HEK293T (cell line): ENCODE measurements around the gene NRG3.

ENCODE experiments used
- BHLHE40 ChIP-seq: fragments of 450-650 bp; IDR thresholded peaks from 2 replicates; pipeline ENCODE4 v1.6.1; 2016; ENCODE audit warnings: mild to moderate bottlenecking, moderate library complexity, borderline replicate concordance
- ELF4 ChIP-seq: fragments of 450-650 bp; IDR thresholded peaks from 2 replicates; pipeline ENCODE4 v1.6.1; 2017; ENCODE audit warnings: antibody characterized with exemption
- FOXA1 ChIP-seq: fragments of 450-650 bp; IDR thresholded peaks from 2 replicates; pipeline ENCODE4 v1.6.1; 2016; ENCODE audit warnings: mild to moderate bottlenecking
- FOXK2 ChIP-seq: fragments of 450-650 bp; IDR thresholded peaks from 2 replicates; pipeline ENCODE4 v1.6.1; 2016; ENCODE audit warnings: mild to moderate bottlenecking
- TARDBP ChIP-seq: fragments of 450-650 bp; IDR thresholded peaks from 2 replicates; pipeline ENCODE4 v1.6.1; 2016

- TF ChIP-seq ELF4: no peak
- TF ChIP-seq FOXK2: no peak
- TF ChIP-seq TARDBP: no peak
- TF ChIP-seq BHLHE40: no peak
- TF ChIP-seq FOXA1: no peak
Observed at GRCh38 chr10:82038587-82038986, 163.6 kb downstream of the NRG3 start.
